Central memory CD8-positive, alpha-beta T cell (primary cell): ENCODE measurements around the gene SND1.

Experiments used
- ATAC-seq: fragments of 150-1000 bp; cut with Tn5 transposase; replicated peaks from 2 replicates; pipeline ENCODE4 v1.10.0; 2022; ENCODE audit warnings: mild to moderate bottlenecking, moderate FRiP score, moderate number of reproducible peaks; ENCODE audit not compliant: poor library complexity, severe bottlenecking; ENCODE audit errors: extremely low read depth
- DNase-seq, 2 donors: peaks; one replicate each; pipeline ENCODE4 v3.0.0; 2021; ENCODE audit warnings: low spot score in 2 of 2
- H3K27ac Mint-ChIP-seq: one replicate; pipeline ENCODE4 v1.8.0; 2022; ENCODE audit warnings: low read depth, mild to moderate bottlenecking, moderate library complexity, mixed read lengths
- H3K27me3 Mint-ChIP-seq: one replicate; pipeline ENCODE4 v1.8.0; 2022; ENCODE audit warnings: mixed read lengths
- H3K36me3 Mint-ChIP-seq: one replicate; pipeline ENCODE4 v1.8.0; 2022; ENCODE audit warnings: mild to moderate bottlenecking, moderate library complexity, mixed read lengths; ENCODE audit not compliant: insufficient read depth
- H3K4me1 Mint-ChIP-seq: one replicate; pipeline ENCODE4 v1.8.0; 2022; ENCODE audit warnings: mixed read lengths
- H3K4me3 Mint-ChIP-seq: one replicate; pipeline ENCODE4 v1.8.0; 2022; ENCODE audit warnings: mild to moderate bottlenecking, moderate library complexity, mixed read lengths
- H3K9me3 Mint-ChIP-seq: one replicate; pipeline ENCODE4 v1.8.0; 2022; ENCODE audit warnings: mixed read lengths

The SND1 gene

GRCh38 chr7:128135515-128136214 lies 483.7 kb downstream of the SND1 start:
- peaks cover 16% of the 10 kb centered on the region for H3K4me1 Mint-ChIP-seq
- peak overlapping the region; percentile 65 for H3K4me3 Mint-ChIP-seq
- peaks cover 2% of the 10 kb centered on the region for H3K36me3 Mint-ChIP-seq
- DNase-seq (peak; percentile 23 to 60), ATAC-seq (peak; percentile 92)
- no peak overlapping the region for H3K27ac Mint-ChIP-seq
- H3K27me3 Mint-ChIP-seq: peaks cover 8% of the 10 kb centered on the region
- no peaks in the 10 kb centered on the region for H3K9me3 Mint-ChIP-seq

- peak overlapping the region; percentile 65 for H3K4me3 Mint-ChIP-seq
- H3K27me3 Mint-ChIP-seq: peaks cover 8% of the 10 kb centered on the region
- DNase-seq: no peak
- H3K27ac Mint-ChIP-seq: no peak overlapping the region
- no peak for ATAC-seq
- peaks cover 16% of the 10 kb centered on the region for H3K4me1 Mint-ChIP-seq
- H3K36me3 Mint-ChIP-seq: peaks cover 2% of the 10 kb centered on the region
- no peaks in the 10 kb centered on the region for H3K9me3 Mint-ChIP-seq
These were observed 484.2 kb downstream of the SND1 start for GRCh38 chr7:128136215-128136597.

GRCh38 chr7:128137181-128137580 lies 485.2 kb downstream of the SND1 start:
- Mint-ChIP-seq H3K27ac (no peak overlapping the region), H3K4me1 (peaks cover 16% of the 10 kb centered on the region), H3K27me3 (peaks cover 8% of the 10 kb centered on the region), H3K4me3 (no peak overlapping the region), H3K9me3 (no peaks in the 10 kb centered on the region), H3K36me3 (peaks cover 2% of the 10 kb centered on the region)
- ATAC-seq (no peak), DNase-seq (no peak)

GRCh38 chr7:128139406-128139805 lies 487.4 kb downstream of the SND1 start:
- Mint-ChIP-seq H3K27me3 (peaks cover 8% of the 10 kb centered on the region), H3K4me1 (peaks cover 15% of the 10 kb centered on the region), H3K4me3 (no peak overlapping the region), H3K27ac (no peak overlapping the region), H3K9me3 (no peaks in the 10 kb centered on the region), H3K36me3 (peaks cover 2% of the 10 kb centered on the region)
- ATAC-seq (no peak), DNase-seq (no peak)

- Mint-ChIP-seq H3K4me3 (no peak overlapping the region), H3K4me1 (no peaks in the 10 kb centered on the region), H3K9me3 (no peaks in the 10 kb centered on the region), H3K27ac (no peak overlapping the region), H3K36me3 (no peaks in the 10 kb centered on the region), H3K27me3 (peaks cover 18% of the 10 kb centered on the region)
- ATAC-seq (no peak), DNase-seq (no peak)
These were observed 489.7 kb downstream of the SND1 start for GRCh38 chr7:128141683-128142195.
